ENCODE data around the gene PTGFRN.
"Not testable (repeated sequence)": the region's sequence is repeated elsewhere in the genome, so short reads cannot be mapped to it uniquely, and the experiment has no call there.

PTGFRN gene

GRCh38 chr1:116915086-116915661 lies 5.5 kb downstream of the PTGFRN start:
- no peak for DNase-seq (ENCODE audit: low read depth in 2 of 2, low spot score in 1 of 2)

- no peak for DNase-seq (ENCODE audit: low read depth in 2 of 2, low spot score in 1 of 2)
Measured at GRCh38 chr1:116916002-116916401, 6.3 kb downstream of the PTGFRN start.

DNA sequence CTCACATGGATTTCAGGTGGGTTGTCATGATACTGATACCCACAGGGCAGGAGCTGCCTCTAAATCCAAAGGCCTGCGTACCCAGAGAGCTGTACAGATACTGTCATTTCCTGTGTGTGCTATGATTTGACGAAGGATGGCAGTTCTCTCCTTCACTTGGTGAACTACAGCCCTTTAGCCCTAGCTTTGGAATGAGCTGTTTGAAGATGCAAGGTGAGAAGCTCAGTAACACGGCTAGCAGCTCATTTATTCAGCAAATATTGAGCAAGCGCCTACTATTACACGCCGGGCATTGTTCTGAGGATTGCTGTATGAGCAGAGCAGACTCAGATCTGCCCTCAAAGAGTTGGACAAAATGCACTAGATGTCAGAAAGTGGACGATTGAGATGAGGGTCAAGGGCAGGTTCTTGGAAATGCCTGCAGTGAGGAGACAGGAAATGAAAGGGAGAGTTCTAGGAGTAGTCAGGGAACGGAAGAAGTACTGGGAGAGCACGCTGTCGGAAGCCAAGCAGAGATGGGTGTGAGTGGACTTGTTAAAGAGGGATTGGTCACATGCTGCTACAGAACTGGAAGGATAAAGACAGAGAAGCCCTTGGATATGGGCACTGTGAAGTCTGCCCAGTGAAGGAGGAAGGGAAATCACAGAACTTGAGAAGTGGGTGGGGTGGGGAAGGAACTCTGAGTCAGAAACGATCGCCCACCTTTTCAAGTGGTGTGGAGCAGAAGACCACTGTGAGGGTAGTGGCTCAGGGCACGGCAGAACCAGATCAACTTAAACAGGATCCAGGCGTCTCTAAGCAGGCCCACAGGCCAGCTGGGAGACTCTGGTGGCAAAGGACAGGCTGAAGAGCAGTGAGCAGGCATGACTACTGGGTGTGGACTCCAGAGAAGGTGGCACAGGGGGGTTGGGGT lies 7.1 kb downstream of the PTGFRN start:
- DNase-seq (ENCODE audit: low read depth in 2 of 2, low spot score in 1 of 2), result no peak

DNA sequence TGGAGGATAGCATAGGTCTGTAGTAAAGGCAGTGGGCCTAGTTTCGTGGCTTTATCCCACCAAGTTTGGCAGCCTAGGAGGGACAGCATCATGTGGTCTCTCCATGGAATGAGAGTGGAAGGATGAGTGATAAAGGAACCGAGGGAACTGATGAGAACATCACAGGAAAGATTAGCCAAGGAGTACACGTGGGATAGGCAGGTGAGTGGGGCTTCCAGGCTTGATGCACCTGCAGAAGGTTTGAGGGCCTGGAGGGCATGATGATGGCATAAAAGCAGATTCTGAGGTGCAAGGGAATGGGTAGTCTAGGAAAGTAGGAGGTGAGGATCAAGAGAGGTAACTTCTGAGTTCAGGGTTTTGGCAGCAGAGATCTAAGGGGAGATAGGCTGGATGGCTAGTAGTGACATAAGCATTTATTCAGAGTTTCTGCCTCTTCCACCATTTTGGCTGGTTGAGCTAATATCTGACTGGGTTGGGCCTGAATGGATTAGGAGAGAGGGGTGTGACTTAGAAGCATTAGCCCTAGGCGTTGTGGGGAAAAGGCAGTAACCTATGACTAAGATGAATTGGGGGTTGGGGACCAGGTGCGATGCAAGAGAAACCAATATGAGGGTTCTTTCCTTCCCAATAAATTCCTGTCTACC lies 9.1 kb downstream of the PTGFRN start:
- DNase-seq (ENCODE audit: low read depth in 2 of 2, low spot score in 1 of 2), result no peak

- no peak for DNase-seq (ENCODE audit: low read depth in 2 of 2, low spot score in 1 of 2)
Measured at GRCh38 chr1:116919802-116920201, 10.1 kb downstream of the PTGFRN start.

DNA sequence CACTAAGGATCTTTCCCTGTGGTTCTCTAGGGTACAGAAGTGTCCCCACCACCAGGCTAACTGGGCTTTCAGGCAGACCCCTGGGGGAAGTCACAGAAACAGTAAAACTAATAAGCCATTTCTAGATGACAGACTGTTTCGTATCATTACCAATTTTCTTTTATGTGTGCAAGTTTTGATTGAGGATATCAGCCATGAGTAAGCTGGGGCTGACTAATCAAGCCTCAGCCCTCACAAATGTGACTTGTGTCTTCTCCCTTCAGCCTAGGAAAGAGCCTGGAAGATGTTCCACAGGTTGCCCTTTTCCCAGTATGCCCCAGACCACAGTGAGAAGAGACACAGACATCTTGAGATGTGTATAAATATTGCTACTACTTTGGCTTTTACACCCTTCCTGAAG lies 10.5 kb downstream of the PTGFRN start:
- no peak for DNase-seq (ENCODE audit: low read depth in 2 of 2, low spot score in 1 of 2)

DNA sequence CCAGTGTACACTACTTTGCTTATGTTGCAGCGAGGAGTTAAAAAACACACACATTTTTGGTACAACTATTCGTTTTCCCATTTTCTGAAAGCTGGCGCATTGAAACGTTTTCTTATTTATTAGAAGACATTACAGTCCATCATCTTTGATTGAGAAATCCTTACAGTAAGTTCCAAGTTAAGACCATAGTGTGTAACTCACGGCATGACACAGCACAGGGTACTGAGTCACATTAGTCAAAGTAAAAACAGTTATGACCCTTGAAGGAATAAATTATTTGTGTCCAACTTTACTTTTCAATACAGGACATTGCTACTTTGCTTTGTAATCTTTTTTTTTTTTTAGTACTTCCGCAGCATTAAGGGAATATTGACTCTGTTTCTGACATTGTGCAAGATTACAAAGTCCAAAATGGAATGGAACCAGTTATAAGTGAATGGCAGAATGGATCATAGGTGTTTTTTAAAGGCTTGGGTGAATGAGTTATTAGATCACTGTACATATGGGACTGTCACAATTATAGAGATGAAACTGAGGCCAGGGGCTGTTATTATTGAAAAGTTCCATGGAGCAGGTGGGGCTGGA lies 11.7 kb downstream of the PTGFRN start:
- no peak for DNase-seq (ENCODE audit: low read depth in 2 of 2, low spot score in 1 of 2)

- no peak for DNase-seq (ENCODE audit: low read depth in 2 of 2, low spot score in 1 of 2)
Measured at GRCh38 chr1:116921937-116922336, 12.2 kb downstream of the PTGFRN start.

DNA sequence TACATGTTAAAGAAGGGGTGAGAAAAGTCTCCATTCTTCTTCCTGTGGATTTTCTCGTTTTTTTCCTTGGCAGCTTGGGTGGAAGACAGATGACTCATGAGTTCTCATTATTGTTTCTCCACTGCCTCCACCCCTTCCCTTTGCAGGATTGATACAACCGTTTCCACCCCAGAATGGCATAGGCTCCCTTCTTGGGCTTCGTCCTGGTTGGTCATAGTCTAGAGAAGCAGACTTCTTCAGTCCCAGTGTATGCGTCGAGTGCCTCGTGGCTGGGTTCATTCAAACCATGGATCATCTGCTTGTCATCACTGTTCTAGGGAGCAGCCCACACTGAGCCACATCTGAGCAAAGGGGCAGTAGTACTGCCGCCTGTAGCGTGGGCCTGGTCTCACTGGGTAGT lies 13.7 kb downstream of the PTGFRN start:
- DNase-seq (ENCODE audit: low read depth in 2 of 2, low spot score in 1 of 2), result no peak

- no peak for DNase-seq (ENCODE audit: low read depth in 2 of 2, low spot score in 1 of 2)
Measured at GRCh38 chr1:116927049-116927798, 17.5 kb downstream of the PTGFRN start.

DNA sequence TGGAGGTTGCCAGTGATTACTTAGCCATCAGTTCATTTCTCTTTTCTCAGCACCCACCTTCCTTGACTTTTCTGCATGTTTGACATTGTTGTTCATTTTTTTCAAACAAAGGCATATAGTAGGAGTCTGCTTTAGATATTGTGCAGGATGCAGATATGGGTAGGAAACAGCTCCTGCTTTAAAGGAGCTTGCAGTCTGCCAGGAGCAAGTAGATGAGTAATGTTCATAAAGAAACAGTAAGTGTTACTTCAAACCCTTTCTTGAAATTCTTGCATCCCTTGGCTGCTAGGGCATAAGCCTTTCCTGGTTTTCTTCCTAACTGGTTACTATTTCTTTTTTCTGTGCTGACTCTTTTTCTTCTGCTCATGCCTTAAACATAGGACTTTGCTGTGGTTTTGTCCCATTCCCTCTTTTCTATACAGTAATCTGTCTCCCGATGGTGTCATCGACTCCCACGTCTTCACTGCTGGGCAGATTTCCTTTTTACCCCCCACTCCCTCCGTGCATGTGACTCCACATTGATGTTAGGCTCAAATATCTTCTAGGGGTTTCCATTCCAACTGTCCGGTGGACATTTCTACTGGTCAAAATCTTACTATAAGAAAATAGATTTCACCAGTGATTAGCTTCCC lies 20.4 kb downstream of the PTGFRN start:
- DNase-seq (ENCODE audit: low read depth in 2 of 2, low spot score in 1 of 2), result no peak

- no peak for DNase-seq (ENCODE audit: low read depth in 2 of 2, low spot score in 1 of 2)
Measured at GRCh38 chr1:116931016-116931918, 21.6 kb downstream of the PTGFRN start.

DNA sequence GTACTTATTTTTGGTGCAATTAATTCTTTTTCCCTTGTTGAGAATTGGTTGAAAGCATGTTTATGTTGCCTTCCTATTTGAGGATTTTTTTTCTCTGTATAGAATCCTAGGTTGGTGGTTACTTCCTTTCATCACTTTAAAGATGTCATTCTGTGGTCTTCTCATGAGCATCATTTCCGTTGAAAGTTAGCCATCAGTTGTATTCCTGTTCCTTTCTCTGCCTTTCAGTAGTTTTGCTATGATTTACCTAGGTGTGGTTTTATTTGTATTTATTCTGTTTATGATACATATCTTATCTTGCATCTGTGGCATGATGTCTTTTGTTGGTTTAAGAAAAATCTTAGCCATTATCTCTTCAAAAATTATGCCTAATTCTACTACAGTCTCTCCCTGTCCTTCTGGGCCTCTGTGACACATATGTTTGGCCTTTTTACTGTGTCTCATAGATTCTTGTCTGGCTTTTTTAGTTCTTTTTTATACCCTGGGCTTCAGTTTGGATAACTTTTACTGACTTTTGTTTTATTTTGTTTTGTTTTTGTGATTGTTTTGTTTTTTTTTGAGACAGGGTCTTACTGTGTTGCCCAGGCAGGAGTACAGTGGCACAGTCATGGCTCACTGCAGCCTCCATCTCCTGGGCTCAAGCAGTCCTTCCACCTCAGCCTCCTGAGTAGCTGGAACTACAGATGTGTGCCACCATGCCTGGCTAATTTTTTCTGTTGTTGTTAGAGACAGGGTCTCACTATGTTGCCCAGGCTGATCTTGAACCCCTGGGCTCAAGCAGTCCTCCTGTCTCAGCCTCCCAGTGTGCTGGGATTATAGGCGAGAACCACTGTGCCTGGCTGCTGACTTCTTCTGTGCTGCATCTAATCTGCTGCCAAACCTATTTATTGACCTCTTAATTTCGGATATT lies 24.1 kb downstream of the PTGFRN start:
- DNase-seq (ENCODE audit: low read depth in 2 of 2, low spot score in 1 of 2), result no peak

- no peak for DNase-seq (ENCODE audit: low read depth in 2 of 2, low spot score in 1 of 2)
Measured at GRCh38 chr1:116934586-116935207, 25.0 kb downstream of the PTGFRN start.

DNA sequence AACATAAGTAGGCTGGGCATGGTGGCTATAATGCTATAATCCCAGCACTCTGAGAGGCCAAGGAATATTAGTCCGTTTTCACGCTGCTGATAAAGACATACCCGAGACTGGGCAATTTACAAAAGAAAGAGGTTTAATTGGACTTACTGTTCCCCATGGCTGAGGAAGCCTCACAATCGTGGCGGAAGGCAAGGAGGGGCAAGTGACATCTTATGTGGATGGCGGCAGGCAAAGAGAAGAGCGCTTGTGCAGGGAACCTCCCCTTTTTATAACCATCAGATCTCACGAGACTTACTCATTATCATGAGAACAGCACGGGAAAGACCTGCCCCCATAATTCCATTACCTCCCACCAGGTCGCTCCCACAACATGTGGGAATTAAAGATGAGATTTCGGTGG lies 28.5 kb downstream of the PTGFRN start:
- no peak for DNase-seq (ENCODE audit: low read depth in 2 of 2, low spot score in 1 of 2)

- not testable (repeated sequence) for DNase-seq (ENCODE audit: low read depth in 2 of 2, low spot score in 1 of 2)
Measured at GRCh38 chr1:116939780-116940543, 30.2 kb downstream of the PTGFRN start.

- DNase-seq (ENCODE audit: low read depth in 2 of 2, low spot score in 1 of 2), result no peak
Measured at GRCh38 chr1:116940814-116941599, 31.3 kb downstream of the PTGFRN start.

Measured in stimulated activated CD8-positive, alpha-beta memory T cell treated with anti-CD3 and anti-CD28 coated beads, Interleukin-4, amount 100 ng/mL, for 4 hours (primary cell).